KBM-7 (cell line): ENCODE data around the gene DLG2.

Experiments used
- DNase-seq: peaks from one replicate; pipeline ENCODE4 v3.0.0-alpha.2; 2015
- in situ Hi-C: fragments of 300-500 bp; cut with MboI; formaldehyde crosslinking; loops from 2 replicates; pipeline ENCODE4 v1.14.3; 2020; ENCODE audit warnings: low sequenced_read_pairs, low pct_unique_long_range_greater_than_20kb, mixed read lengths

The DLG2 gene

GRCh38 chr11:84215672-84216071 is 1411.5 kb downstream of the DLG2 start:
- DNase-seq: no peak

GRCh38 chr11:84214557-84214956 is 1412.6 kb downstream of the DLG2 start:
- no peak for DNase-seq
- in situ Hi-C loops: no loop called here

More at GRCh38 chr11:84215672-84216071, 1411.5 kb downstream of the DLG2 start:
- in situ Hi-C loops: no loop called here

- no peak for DNase-seq
- in situ Hi-C loops: no loop called here
Observed at GRCh38 chr11:84212468-84213390, 1414.4 kb downstream of the DLG2 start.

DNA sequence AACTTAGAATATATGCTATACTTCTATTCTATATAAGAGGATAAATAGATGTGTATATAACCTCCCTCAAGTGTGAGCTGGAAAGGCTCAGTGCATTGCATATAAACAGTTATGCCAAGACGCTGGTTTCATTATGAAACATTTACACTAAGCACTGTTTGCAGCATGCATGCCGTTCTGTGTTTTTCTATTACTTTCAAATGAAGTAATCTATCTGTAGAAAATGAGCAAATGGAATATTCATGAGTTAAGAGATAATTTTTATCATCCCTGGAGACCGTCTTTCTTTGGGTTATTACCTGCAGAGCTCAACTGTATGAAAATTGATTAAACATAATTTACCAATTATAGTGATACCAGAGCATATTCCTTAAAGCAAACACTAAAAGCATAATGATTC is 1415.2 kb downstream of the DLG2 start:
- in situ Hi-C loops: no loop called here
- DNase-seq: no peak

GRCh38 chr11:84194696-84195095 is 1432.4 kb downstream of the DLG2 start:
- no peak for DNase-seq
- in situ Hi-C loops: no loop called here

DNA sequence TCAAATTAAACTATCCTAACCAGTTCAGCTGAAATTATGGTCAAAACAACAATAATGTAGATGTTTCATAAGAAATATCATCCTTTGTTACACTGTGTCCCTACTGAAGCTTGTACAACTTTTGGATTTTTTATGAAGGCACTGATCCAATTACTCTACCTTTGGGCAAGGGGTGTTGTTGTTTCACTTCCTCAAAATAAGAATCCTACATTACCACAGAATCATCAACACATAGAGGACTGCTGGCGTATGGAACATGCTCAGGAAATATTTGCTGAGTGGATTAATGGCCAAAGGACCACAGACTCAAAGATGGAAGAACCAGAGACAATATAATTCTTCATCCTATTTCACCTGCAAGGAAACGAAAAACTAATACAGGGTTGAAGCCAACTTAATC is 1433.4 kb downstream of the DLG2 start:
- in situ Hi-C loops: no loop called here
- peak; percentile 1 for DNase-seq

GRCh38 chr11:84188521-84188920 is 1438.6 kb downstream of the DLG2 start:
- DNase-seq: no peak
- in situ Hi-C loops: no loop called here

GRCh38 chr11:84173078-84173477 is 1454.1 kb downstream of the DLG2 start:
- DNase-seq: no peak
- in situ Hi-C loops: no loop called here

GRCh38 chr11:84165139-84165538 is 1462.0 kb downstream of the DLG2 start:
- in situ Hi-C loops: no loop called here
- no peak for DNase-seq

- in situ Hi-C loops: no loop called here
Observed at GRCh38 chr11:84164728-84165127, 1462.4 kb downstream of the DLG2 start.

GRCh38 chr11:84163116-84163515 is 1464.0 kb downstream of the DLG2 start:
- in situ Hi-C loops: no loop called here
- no peak for DNase-seq

More at GRCh38 chr11:84164728-84165127, 1462.4 kb downstream of the DLG2 start:
- DNase-seq: no peak

GRCh38 chr11:84157639-84158038 is 1469.5 kb downstream of the DLG2 start:
- in situ Hi-C loops: no loop called here
- no peak for DNase-seq

DNA sequence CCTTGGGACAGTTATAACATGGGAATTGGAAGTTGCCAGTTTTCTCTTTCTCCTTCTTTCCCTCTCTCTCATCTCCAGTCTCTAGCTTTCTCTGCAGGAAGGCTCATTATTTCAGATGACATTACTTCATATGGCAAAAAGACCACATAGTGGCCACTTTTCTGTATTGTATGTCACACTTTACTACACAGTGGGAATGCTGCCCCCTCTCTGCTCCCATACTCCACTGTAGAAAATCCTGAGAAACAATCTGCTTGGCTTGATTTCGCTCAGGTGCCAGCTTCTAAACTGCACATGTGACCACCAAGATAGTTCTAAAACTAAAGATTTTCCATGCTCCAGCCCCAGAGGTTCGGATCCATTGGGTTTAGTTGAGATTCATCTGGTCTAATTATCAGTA is 1480.3 kb downstream of the DLG2 start:
- in situ Hi-C loops: no loop called here
- DNase-seq: no peak

- in situ Hi-C loops: no loop called here
Observed at GRCh38 chr11:84145616-84146185, 1481.4 kb downstream of the DLG2 start.

GRCh38 chr11:84144531-84144930 is 1482.6 kb downstream of the DLG2 start:
- DNase-seq: no peak
- in situ Hi-C loops: no loop called here

More at GRCh38 chr11:84145616-84146185, 1481.4 kb downstream of the DLG2 start:
- DNase-seq: no peak

DNA sequence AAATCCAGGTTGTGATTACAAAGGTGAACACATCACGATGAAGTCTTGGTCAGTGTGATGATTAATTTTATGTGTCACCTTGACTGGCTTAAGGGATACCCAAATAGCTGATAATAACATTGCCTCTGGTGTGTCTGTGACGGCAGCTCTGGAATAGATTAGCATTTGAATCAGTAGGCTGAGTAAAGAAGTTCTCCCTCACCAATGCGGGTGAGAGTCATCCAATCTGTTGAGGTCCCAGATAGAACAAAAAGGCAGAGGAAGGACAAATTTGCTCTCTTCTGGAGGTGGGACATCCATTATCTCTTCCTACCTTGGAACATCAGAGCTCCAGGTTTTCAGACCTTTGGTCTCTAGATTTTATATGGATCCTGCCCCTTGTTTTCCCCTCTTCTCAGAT is 1484.7 kb downstream of the DLG2 start:
- no peak for DNase-seq
- in situ Hi-C loops: no loop called here

DNA sequence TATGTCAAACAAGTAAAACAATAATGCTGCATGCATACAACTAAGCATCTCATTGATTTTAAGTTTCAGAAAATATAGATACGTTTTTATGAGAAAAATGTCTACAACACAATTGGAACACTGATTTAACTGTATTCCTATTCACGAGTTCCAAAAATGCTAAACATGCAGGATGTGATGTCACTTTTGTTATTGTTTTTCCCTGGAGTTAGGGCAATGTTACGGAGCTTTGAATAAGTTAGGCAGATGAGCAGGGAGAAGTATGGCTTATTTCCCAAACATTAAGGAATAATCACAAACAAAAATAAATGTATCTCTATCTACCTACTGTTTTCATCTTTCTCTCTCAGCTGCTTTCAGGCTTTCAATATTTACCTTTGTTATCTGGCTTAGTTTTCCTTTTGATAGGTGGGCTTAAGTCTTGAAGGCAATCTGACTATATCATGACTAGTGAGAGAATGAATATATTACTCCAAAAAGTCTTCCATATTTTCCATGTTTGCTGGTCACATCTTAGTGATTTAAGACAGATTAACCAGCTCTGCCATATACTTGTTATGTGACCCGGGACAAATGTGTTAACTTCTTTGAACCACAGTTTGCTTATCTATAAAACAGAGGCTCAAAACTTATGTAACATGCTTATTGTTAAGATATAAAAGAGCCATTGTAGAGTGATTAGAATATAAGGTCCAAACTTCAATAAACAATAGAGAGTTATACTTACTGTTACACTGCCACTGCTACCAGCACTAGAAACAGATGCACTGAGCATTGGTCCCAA is 1486.6 kb downstream of the DLG2 start:
- no peak for DNase-seq
- in situ Hi-C loops: no loop called here

- in situ Hi-C loops: no loop called here
- no peak for DNase-seq
Observed at GRCh38 chr11:84137960-84138359, 1489.2 kb downstream of the DLG2 start.

GRCh38 chr11:84137505-84137904 is 1489.6 kb downstream of the DLG2 start:
- no peak for DNase-seq
- in situ Hi-C loops: no loop called here

- DNase-seq: no peak
- in situ Hi-C loops: no loop called here
Observed at GRCh38 chr11:84136926-84137325, 1490.2 kb downstream of the DLG2 start.
